GM19463 (cell line): Measurements from ENCODE around the gene SOX5.
A peak's percentile ranks its signal among the peaks of the same experiment; 100 is the strongest.

ENCODE experiments used
- ATAC-seq: cut with Tn5 transposase; IDR thresholded peaks from one replicate; pipeline ENCODE4 v1.9.1; 2021; ENCODE audit warnings: mild to moderate bottlenecking, moderate library complexity; ENCODE audit not compliant: unreplicated experiment

Gene SOX5

DNA sequence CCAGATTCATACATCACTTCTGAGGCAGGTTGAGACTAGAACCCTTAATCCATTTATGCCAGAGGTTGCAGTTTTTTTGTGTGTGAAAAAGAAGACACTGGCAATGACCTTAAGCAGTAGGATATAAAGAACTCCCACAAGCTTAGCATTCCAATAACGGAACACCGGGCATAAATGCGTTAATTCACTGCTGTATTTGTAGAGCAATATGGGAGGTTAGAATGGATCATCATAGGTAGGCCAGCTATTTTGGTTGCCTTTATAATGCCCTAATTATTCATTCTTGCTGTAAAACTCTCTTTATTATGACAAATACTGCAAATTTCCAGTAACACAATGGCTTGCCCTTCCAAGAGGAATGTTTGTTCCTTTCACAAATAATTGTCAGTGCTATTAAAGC, 322.7 kb downstream of the SOX5 start:
- ATAC-seq: no peak

DNA sequence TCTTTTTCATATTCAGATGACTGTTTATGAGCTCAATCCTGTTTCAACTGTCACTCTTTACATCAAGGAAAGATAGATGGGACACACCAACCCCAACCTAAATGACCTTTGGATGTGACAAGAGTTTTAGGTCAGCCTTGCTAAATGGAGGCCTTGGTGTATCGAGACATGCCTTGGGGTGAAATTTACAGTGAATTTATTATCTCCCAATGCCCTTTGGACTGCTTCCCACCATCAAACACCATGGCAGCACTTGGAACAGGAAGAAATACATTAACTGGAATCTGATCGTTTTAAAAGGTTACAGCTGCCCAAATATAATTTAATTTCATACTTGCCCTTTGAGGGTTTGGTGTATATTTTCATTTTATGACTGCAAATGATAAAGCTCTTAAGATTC, 327.6 kb downstream of the SOX5 start:
- ATAC-seq: no peak

DNA sequence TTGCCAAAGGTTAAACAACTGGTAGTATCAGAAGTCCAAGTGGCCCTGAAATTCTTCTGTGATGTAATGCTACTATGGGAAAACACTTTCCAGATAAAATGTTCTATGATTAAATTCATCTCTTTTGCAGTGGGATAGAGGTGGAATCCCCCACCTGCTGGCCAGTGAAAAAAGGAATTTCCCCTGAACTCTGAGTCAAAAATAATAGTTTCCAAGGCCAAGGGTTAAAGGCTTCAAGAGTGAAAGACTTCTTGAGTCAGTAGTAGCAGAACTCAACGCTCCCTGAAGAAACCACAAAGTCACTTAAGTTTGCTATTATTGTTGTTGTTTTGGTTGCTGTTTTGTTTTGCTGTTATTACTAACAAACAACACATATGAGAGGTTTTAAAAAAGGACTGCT, 330.8 kb downstream of the SOX5 start:
- peak; percentile 83 for ATAC-seq

DNA sequence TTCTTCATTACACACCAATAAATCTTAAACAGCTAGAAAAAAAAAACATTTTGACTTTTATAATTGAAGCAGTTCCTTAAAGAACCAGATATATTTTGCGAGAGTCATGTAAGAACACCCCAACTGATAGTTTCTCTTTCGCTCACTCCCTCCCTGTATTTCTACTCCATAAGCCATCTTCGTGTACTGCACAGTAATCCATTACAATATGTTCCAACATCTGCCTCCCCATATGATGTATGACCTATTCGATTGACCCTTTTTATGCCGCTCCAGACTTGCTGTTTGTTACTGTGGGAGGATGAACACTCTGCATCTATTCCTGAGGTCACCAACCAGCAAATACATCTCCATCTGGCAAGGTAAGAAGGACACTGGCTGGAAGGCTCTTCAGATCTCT, 331.7 kb downstream of the SOX5 start:
- ATAC-seq: no peak

DNA sequence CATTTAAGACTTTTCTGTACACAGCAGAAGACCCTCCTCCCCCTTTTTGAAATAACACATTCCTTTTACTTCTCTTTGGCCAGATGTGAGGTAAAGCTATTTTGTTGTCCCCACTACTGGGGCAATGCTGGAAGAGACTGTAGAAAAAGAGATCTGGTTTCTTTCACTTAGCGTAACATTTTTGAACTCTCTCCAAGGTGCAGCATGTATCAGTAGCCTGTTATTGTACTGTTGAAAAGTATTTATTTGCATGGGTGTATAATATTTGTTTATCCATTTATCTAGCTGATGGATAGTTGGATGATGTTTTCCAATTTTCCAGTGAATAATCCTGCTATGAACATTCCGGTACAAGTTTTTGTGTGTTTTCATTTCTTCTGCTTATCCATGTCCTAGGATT, 335.2 kb downstream of the SOX5 start:
- ATAC-seq: no peak

DNA sequence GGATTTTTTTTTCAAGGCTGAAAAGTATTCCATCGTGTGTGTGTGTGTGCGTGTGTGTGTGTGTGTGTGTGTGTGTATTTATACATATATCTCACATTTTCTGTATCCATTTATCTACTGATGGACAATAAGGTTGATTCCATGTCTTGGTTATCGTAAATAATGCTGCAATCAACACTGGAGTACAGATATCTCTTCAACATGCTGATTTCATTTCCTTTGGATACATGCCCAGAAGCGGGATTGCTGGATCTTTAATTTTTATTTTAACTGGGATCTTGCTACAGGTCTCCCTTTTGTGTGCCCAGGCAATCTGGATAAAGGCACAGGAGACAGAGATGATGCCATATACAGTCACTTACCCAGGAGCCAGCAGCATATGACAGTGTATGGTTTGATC, 338.1 kb downstream of the SOX5 start:
- no peak for ATAC-seq

DNA sequence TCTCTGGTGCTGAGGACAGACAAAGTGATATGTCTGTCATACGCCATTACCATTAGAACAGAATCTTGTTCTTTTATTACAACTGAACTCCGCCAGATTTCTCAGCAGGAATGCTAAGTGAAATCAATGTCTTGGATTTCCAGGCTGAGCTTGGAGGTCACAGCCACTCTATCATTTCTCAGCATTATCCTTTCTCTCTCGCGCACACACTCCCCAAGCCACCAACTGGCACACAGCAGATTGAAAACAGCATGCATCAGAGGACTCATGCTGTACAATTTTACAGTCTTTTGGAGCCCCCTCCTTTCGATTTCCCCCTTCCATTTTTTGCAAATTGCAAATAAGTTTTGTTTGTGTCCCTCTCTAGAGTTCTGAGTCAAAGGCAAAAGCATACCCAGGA, 348.6 kb downstream of the SOX5 start:
- no peak for ATAC-seq

DNA sequence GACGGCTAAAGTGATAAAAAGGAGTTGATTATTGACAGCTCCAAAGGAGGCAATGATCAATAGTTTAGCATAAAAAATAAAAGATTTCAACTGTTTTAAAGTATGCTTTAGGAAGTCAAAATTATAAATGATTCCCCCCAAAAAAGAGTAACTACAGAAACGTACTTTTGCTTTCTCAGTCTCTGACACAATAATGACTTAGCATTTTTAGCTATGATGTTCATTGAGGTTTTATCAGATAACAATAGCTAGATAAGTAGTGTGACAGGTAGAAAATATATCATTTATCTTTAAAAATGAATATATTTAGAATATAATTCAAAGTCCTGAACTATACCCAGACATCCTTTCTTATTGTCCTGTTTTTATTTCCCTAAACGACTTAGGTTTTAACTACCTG, 352.9 kb downstream of the SOX5 start:
- ATAC-seq: no peak

DNA sequence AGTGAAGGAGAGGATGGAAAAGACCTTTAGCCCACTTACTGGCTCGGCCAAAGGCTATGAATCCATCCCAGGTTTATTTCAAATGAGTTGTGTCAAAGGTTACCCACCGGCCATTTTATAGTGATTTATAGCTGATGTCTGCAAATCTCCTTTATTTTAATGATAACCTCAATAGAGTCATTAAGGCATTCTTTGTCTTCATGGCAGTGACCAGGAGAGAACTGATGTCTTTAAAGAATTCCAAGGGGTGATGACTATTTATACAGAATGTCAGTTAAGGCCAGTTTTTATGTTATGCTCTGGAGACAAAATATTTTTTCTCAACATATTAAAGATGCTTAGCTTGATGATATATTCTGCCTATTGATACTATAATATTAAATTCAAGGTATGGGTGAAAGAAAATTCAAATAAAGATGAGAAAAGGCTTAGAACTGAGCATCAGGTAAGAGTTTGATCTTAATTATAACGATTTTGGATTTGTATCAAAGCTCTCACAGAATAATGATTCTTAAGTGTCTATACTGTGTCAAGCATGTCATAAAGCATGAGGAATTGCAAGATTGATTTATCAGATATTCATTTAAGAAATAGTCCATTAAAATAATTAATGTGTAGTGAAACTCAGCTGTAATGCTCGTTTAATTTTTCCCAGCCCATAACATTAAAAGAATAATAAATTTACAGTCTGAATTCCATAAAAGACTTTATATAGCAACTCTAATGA, 361.5 kb downstream of the SOX5 start:
- no peak for ATAC-seq

DNA sequence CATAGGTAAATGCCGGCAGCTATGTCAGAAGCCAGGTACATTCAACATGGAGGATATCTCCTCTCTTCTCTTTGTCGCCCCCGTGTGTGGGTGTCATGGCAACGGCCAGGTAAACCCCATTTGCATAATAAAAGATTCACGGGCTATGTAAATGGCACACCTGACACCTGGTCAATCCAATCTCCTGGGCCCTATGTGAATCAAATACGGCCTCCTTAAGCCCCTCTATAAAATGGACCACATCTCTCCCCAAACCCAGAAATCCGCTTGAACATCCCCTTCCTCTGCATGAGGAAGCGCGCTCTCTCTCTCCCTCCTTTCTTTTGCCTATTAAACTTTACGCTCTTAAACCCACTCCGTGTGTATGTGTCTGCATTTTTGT, 363.7 kb downstream of the SOX5 start:
- ATAC-seq: no peak

DNA sequence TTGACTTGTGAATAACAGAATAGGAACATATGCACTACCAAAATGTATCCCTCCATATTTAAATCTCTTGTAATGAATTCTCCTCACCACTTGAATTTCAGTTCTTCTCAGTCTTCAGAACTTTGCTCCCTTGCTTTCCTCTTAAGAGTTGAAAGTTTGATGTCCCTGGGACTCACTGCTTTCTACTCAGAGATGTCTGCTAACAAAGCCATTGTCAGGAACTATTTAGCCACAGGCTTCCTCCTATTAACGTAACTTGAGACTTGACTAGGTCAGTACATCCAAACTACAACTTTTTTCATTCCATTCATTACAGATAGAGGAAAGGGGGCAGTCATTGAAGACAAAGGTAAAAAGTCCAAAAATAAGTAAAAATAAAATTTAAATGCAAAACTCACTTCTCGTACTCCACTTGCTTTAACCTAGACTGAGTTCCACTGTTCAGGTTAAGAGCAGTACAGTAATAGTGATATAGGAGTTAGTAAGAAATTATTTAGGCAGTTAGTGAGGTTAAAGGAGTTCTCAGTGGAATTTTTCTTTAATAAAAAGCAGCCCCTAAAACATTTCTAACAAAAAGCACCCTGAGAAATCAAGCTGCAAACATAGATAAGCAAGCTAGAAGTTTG, 364.2 kb downstream of the SOX5 start:
- no peak for ATAC-seq

DNA sequence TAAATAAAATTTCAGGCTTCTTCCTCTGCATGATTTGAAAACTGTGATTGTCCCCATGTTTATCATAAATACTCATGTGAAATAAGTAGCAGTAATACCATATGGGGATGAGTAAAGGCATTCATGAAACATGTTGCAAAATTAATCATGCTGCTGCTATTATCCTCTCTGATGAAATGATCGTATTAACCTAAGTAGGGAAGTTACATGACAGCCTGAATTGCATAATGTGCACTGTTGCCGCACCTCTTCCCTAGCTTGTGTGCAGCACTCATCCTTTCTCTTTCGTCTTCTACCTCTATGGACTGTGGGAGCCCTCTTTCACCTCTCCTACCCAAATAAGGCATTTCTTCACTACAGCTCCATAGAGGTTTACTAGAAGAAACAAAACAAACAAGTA, 367.6 kb downstream of the SOX5 start:
- ATAC-seq: no peak

DNA sequence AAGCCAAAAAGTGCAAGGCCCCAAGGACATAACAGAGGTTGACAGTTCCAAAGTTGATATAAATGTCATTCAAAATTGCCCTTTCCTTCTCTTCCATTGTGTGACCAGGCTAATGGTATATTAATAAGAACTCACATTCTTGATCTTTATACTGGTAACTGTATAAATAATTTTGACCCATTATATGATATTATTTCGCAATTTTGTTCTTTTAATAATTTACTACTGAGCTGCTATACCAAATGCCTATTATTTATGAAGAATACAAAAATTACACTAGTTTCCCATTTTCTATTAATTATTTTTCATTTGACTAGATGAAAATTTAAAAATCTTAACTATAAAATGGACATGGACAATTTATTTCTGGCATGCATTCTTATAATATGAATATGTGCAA, 370.2 kb downstream of the SOX5 start:
- ATAC-seq: no peak

DNA sequence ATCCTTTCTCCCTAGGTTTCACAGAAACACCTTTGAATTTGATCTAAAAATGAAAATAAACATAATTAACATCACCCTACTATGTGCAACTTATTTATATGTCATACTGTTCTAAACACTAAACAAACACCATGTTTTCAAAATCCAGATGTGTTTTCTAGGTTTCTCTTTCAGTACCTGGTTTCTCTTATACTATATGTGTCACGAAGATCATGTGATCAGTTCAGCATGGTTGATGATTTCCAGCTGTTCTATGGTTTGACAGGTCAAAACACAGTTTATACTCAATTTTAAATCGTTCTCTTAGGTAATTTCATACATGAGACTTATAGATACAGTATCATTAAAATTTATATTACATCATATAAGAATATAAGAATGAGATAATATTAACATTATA, 373.1 kb downstream of the SOX5 start:
- peak; percentile 93 for ATAC-seq

DNA sequence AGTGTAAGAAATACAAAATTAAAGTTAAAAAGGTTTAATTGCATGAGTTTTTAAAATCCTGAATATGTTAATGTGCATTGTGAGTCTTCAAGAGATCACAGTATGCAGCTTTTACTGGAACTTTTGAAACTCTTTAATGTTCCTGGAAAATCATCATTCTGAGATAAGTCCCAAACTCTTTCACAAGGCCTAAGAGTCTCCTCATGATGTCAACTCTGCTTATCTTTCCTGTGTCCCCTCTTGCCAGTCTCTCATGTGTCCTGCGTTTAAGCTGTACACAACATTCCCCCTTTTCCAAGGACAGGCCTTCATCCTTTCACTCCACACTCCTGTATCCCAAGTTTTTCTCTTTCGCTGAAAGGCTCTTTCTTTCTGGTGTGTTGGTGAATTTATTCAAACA, 380.1 kb downstream of the SOX5 start:
- no peak for ATAC-seq

DNA sequence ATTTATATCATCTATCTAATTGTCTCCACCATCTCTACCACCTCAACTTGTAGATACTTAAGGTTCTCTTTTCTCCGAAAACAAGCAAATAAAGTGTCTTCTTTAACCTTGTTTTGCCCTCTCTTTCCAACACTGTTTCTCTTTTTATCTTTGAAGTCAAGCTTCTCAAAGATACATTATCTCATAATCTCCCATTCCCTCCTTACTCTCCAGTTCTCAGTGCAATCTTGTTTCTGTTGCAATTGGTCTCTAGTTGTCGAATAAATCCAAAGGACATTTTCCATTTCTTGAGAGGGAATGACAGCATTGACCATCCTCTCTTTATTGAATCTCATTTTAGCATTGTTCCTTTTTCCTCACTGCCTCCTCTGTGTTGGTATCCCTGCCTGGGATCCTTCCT, 383.3 kb downstream of the SOX5 start:
- no peak for ATAC-seq

DNA sequence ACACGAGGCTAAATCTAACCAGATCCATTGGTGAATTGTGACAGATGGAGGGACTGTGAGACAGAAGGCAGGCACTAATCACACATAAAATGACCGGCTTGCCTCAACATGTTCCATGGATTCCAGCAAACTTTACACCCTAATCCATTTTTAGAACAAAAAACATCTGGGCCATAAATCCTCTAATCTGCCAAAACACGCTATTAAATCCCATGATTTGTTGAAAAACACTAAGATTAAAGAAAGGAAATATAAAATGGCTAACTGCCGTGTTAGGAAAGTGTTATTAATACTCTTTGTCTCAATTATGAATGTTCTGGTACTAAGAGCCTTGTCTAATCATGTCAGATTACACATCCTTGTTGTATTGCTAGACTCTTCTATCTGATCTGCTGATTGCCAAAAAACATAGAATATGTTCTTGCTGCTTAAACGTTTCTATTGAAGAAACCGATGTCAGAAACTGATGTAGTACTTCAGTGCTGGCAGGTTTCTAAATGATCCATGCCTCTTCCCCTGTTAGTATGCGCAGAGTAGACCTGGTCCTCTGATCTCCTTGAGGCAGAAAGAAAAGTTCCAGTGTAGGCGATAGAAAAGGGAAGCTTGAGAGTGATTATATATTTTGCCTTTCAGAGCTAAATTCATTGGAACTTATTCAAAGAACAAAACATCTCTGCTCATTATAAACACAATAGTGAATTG, 384.9 kb downstream of the SOX5 start:
- ATAC-seq: no peak

DNA sequence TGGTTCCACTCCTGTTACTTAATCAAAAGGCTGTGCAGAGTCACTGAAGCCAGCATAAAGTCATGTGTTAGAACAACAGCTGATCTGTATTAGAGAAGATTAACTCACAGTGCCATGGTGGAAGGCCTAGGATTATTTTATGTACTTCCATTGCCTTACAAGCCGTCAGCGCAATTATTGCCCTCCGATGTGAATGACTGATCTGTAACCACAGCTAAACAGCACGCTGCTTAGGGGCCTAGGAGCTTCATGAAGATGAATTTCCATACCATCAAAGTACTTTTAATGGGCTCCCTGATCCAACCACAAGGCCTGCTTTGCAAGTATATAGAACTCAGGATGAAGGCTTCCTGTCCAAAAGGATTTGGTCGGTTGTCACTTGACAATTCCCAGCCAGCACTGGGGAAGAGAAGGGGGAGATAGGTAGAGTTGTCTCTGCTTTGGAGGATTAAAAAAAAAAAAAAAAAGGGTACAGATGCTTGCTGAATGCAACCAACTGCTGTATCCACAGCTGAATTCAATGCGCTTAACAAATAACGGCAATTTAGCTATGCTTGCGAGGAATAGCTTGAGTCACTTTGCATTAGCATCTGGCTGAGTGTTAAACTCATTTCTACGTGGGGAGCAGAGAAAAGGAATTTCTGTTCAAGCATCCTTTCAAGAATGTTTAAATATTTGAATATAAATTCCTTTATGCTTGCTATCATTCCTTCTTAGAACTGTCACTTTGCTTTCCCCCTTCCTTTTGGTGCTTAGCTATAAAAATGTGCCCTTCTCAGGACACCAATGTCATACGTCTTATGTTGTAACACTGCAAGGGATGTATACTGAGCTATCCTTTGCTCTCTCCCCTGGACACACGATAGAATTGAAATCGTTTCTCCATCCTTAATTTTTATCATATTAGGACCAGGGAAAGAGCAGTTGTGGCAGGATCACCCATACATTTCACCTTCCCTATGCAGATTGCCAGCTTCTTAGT, 387.8 kb downstream of the SOX5 start:
- no peak for ATAC-seq

DNA sequence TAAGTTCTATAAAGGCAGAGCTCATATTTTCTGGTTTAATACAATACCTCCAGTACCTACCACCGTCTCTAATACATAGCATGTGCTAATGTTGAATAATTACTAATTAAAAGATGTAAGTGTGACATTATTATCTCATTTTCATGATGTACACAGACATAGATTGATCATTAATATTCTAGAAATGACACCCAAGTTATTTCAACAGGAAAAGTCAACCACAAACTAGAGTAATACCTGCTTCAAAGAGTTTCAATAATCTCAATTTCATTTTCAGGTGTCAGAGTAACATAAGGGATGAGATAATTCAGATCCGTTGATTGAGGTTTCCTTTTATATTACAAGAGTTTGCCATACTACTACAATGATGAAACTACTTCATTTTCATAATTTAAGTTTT, 388.9 kb downstream of the SOX5 start:
- peak; percentile 79 for ATAC-seq

DNA sequence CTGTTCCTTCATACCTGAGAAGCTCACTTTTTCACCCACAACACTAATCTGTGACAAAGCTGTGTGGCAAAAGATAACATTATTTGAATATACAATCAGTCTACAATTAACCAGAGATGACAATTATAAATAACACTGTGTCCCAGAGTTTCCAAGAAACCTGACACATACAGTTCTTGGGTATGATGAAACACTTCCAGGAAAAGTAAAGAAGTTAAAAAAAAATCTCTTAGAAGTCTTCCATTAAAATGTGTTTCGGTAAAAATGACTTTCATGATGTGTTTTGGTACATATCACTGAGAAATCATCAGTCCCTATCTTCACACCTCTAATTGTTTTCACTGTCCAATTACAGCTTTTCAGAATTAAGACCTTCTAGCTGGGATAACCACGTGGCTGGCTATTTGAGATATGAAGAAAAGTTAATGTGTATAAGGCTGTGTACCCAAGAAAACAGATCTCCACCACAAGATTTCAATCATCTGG, 390.2 kb downstream of the SOX5 start:
- ATAC-seq: no peak

DNA sequence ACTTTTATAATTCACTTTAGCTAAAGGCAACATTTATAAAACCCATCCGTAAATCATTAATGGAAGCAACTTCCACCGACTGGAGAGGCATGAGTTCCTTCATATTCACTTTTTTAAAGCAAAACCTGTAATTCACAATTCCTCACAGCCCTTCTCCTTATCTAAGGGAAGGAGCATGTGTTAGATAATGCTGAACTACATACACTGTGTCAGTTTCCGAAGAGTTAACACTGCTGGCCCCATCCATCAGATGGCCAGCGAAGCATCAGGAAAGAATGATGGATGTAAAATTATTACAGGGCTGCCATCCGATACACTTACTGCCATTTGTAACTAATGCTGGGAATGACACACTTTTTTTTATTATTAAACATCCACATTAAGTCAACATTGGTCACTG, 392.8 kb downstream of the SOX5 start:
- no peak for ATAC-seq
